PC-9 (cell line): ENCODE measurements around the gene DDIT4. TPM values are rescaled to one million over a fixed set of nuclear protein-coding genes. Genes with fewer than 3 reads are reported as not detected.

Experiments
- BruUV-seq: library from RNA; stranded (reverse); fragments of 400-500 nt; replicated peaks from 2 replicates; lab custom pipeline; 2021; lab: Mats Ljungman, UMichigan
- CTCF ChIA-PET: fragments of 300-600 bp; sonication (Branson Sonifier 250); formaldehyde crosslinking; loops from one replicate; lab custom pipeline; 2022; ENCODE audit warnings: antibody characterized with exemption; lab: Charles Lee
- POLR2A ChIA-PET: fragments of 300-600 bp; sonication (Branson Sonifier 250); formaldehyde crosslinking; loops from one replicate; lab custom pipeline; 2022; ENCODE audit warnings: antibody characterized with exemption; ENCODE audit not compliant: unreplicated experiment; lab: Charles Lee
- DNase-seq, 2 experiments: peaks; one replicate each; pipeline versions ENCODE4 v3.0.0 to v3.0.0-alpha.2; 2015 to 2022; ENCODE audit warnings: mixed read lengths in 1 of 2
- H2AFZ ChIP-seq: fragments of 200-600 bp; sonication (generic); 2 replicates; pipeline ENCODE4 v1.8.1; 2017; ENCODE audit warnings: antibody characterized with exemption
- H3F3A ChIP-seq: fragments of 200-600 bp; sonication (generic); 2 replicates; pipeline ENCODE4 v1.8.1; 2017; ENCODE audit warnings: antibody characterized with exemption, mild to moderate bottlenecking, low read depth; ENCODE audit not compliant: insufficient read depth
- H3K27ac ChIP-seq: fragments of 200-600 bp; sonication (generic); 2 replicates; pipeline ENCODE4 v1.6.1; 2016; ENCODE audit warnings: mixed run types
- H3K27me3 ChIP-seq: fragments of 200-600 bp; sonication (generic); 2 replicates; pipeline ENCODE4 v1.6.1; 2016; ENCODE audit warnings: low read depth, mixed run types; ENCODE audit not compliant: insufficient read depth
- H3K36me3 ChIP-seq: fragments of 200-600 bp; sonication (generic); 2 replicates; pipeline ENCODE4 v1.6.1; 2016; ENCODE audit warnings: low read depth, mixed run types
- H3K4me1 ChIP-seq: fragments of 200-600 bp; sonication (generic); replicated peaks from 2 replicates; pipeline ENCODE4 v1.6.1; 2016; ENCODE audit warnings: mixed run types; ENCODE audit not compliant: insufficient read depth
- H3K4me2 ChIP-seq: fragments of 200-600 bp; sonication (generic); 2 replicates; pipeline ENCODE4 v1.6.1; 2017; ENCODE audit warnings: mixed run types
- H3K4me3 ChIP-seq: fragments of 200-600 bp; sonication (generic); 2 replicates; pipeline ENCODE4 v1.6.1; 2016; ENCODE audit warnings: mixed run types
- H3K79me2 ChIP-seq: fragments of 200-600 bp; sonication (generic); 2 replicates; pipeline ENCODE4 v1.6.1; 2017; ENCODE audit warnings: low read depth, mixed run types
- H3K9me2 ChIP-seq: fragments of 200-600 bp; sonication (generic); 2 replicates; pipeline ENCODE4 v1.8.1; 2017; ENCODE audit warnings: mild to moderate bottlenecking; ENCODE audit not compliant: insufficient read depth
- H3K9me3 ChIP-seq: fragments of 200-600 bp; sonication (generic); 2 replicates; pipeline ENCODE4 v1.8.1; 2016; ENCODE audit warnings: low read depth; ENCODE audit not compliant: insufficient read depth
- H4K20me1 ChIP-seq: fragments of 200-600 bp; sonication (generic); 2 replicates; pipeline ENCODE4 v1.8.1; 2017; ENCODE audit not compliant: insufficient read depth
- CTCF ChIP-seq: fragments of 200-600 bp; sonication (generic); conservative IDR thresholded peaks from 2 replicates; pipeline ENCODE4 v1.6.1; 2017; ENCODE audit warnings: mixed run types, antibody characterized with exemption, mild to moderate bottlenecking, moderate library complexity
- EZH2 ChIP-seq: fragments of 200-600 bp; sonication (generic); IDR thresholded peaks from 2 replicates; pipeline ENCODE4 v1.8.0; 2017; ENCODE audit warnings: antibody characterized with exemption, low read depth
- intact Hi-C: fragments of 100-400 bp; cut with micrococcal nuclease; formaldehyde crosslinking; loops from one replicate; pipeline ENCODE4 v1.10.0; 2022; ENCODE audit not compliant: unreplicated experiment
- total RNA-seq: library from RNA; stranded (reverse); gene quantifications from 2 replicates; pipeline ENCODE4 v1.2.3, GENCODE V29; 2021

DDIT4 gene
- total RNA-seq, 1 experiment from 2014 or later, result 212 TPM

GRCh38 chr10:72318418-72319262, 44.9 kb downstream of the DDIT4 start:
- intact Hi-C loops, result no loop called here
- peak overlapping the region; percentile 99 for H3K27ac ChIP-seq
- H3K9me3 ChIP-seq, result no peaks in the 10 kb centered on the region
- H3K79me2 ChIP-seq, result no peaks in the 10 kb centered on the region
- H3K27me3 ChIP-seq, result no peaks in the 10 kb centered on the region
- peak overlapping the region; percentile 88 for H3K4me2 ChIP-seq
- H2AFZ ChIP-seq, result no peak overlapping the region
- peaks cover 94% of the 10 kb centered on the region for H3K4me1 ChIP-seq
- H3K36me3 ChIP-seq, result no peaks in the 10 kb centered on the region
- TSS peak; percentile 32 for BruUV-seq
- no peaks in the 10 kb centered on the region for H3K9me2 ChIP-seq
- H3F3A ChIP-seq, result peaks cover 81% of the 10 kb centered on the region
- DNase-seq, result peak; percentile 52 to 84
- CTCF ChIA-PET, result interaction anchor here (0.6 to 0.8 kb wide), 6 partner anchors 9 to 1614 kb away, joined by 4 to 13 read pairs (median 8); no protein-coding TSS in a partner anchor
- peak overlapping the region; percentile 59 for H3K4me3 ChIP-seq
- no peaks in the 10 kb centered on the region for H4K20me1 ChIP-seq
- TF ChIP-seq EZH2, result no peak
- no peak for TF ChIP-seq CTCF
- POLR2A ChIA-PET, result interaction anchor here (0.6 to 1.0 kb wide), 6 partner anchors 26 to 778 kb away, joined by 4 to 20 read pairs (median 8); partner anchors contain the start of gene P4HA1

- no peaks in the 10 kb centered on the region for H3K79me2 ChIP-seq
- ChIA-PET POLR2A (interaction anchor here (0.6 to 1.0 kb wide), 7 partner anchors 27 to 777 kb away, joined by 5 to 32 read pairs (median 10); partner anchors contain the start of genes DDIT4 and P4HA1), CTCF (interaction anchor here (0.6 to 0.8 kb wide), 8 partner anchors 8 to 1613 kb away, joined by 3 to 13 read pairs (median 6); no protein-coding TSS in a partner anchor)
- H3K9me3 ChIP-seq, result no peaks in the 10 kb centered on the region
- H3F3A ChIP-seq, result peaks cover 74% of the 10 kb centered on the region
- TF ChIP-seq EZH2 (no peak), CTCF (no peak)
- DNase-seq, result peak; percentile 91 to 95
- peak overlapping the region; percentile 99 for H3K27ac ChIP-seq
- no peaks in the 10 kb centered on the region for H3K9me2 ChIP-seq
- no peaks in the 10 kb centered on the region for H4K20me1 ChIP-seq
- H2AFZ ChIP-seq, result no peak overlapping the region
- peak overlapping the region; percentile 88 for H3K4me2 ChIP-seq
- H3K27me3 ChIP-seq, result no peaks in the 10 kb centered on the region
- peaks cover 95% of the 10 kb centered on the region for H3K4me1 ChIP-seq
- peak overlapping the region; percentile 59 for H3K4me3 ChIP-seq
- no TSS peak for BruUV-seq
- H3K36me3 ChIP-seq, result no peaks in the 10 kb centered on the region
- intact Hi-C loops, result loop anchor here (1.0 to 2.0 kb wide), 4 partner anchors 12 to 239 kb away; partner anchors contain the start of gene DDIT4
These were observed 45.9 kb downstream of the DDIT4 start for GRCh38 chr10:72319416-72320254.
